ENCODE measurements around the gene EGFL6. TPM values are rescaled to one million over a fixed set of nuclear protein-coding genes. Genes with fewer than 3 reads are reported as not detected.
"Not testable (repeated sequence)": the region's sequence is repeated elsewhere in the genome, so short reads cannot be mapped to it uniquely, and the experiment has no call there.

The EGFL6 gene
- total and polyA plus RNA-seq, 5 experiments from 2014 or later: not detected

- peaks cover 3 to 10% (median 8%) of the 10 kb centered on the region in 4 donors for H3K4me1 Mint-ChIP-seq
- no peak overlapping the region for H3K4me3 Mint-ChIP-seq
- DNase-seq (no peak), ATAC-seq (no peak)
- H3K9me3 Mint-ChIP-seq: no peaks in the 10 kb centered on the region
- peak overlapping the region in 2 of 10 donors; percentile 35 to 58 for H3K27ac Mint-ChIP-seq
- H3K36me3 Mint-ChIP-seq: peaks cover 2 to 67% (median 5%) of the 10 kb centered on the region in 3 donors
- no peaks in the 10 kb centered on the region for H3K27me3 Mint-ChIP-seq
- POLR2A ChIA-PET: no interaction called here
Observed at GRCh38 chrX:13661735-13662288, 92.4 kb downstream of the EGFL6 start.

- peak overlapping the region in 2 of 10 donors; percentile 7 to 58 for H3K27ac Mint-ChIP-seq
- DNase-seq (no peak), ATAC-seq (no peak)
- peaks cover 2 to 61% (median 5%) of the 10 kb centered on the region in 3 donors for H3K36me3 Mint-ChIP-seq
- H3K27me3 Mint-ChIP-seq: no peaks in the 10 kb centered on the region
- no peaks in the 10 kb centered on the region for H3K9me3 Mint-ChIP-seq
- H3K4me1 Mint-ChIP-seq: peaks cover 3 to 10% (median 8%) of the 10 kb centered on the region in 4 donors
- H3K4me3 Mint-ChIP-seq: no peak overlapping the region
- POLR2A ChIA-PET: no interaction called here
Observed at GRCh38 chrX:13662355-13662791, 93.0 kb downstream of the EGFL6 start.

- H3K36me3 Mint-ChIP-seq: peaks cover 2 to 55% (median 5%) of the 10 kb centered on the region in 3 donors
- peaks cover 0 to 9% (median 1%) of the 10 kb centered on the region in 4 donors for H3K4me1 Mint-ChIP-seq
- no peaks in the 10 kb centered on the region for H3K9me3 Mint-ChIP-seq
- H3K27me3 Mint-ChIP-seq: no peaks in the 10 kb centered on the region
- no peak for DNase-seq
- peak overlapping the region in 1 of 10 donors; percentile 6 for H3K27ac Mint-ChIP-seq
- POLR2A ChIA-PET: no interaction called here
- no peak for ATAC-seq
- H3K4me3 Mint-ChIP-seq: no peak overlapping the region
Observed at GRCh38 chrX:13664020-13664419, 94.6 kb downstream of the EGFL6 start.

- Mint-ChIP-seq H3K27ac (peak overlapping the region in 3 of 10 donors; percentile 16 to 88 (median 19)), H3K4me3 (no peak overlapping the region), H3K36me3 (peaks cover 4 to 50% (median 6%) of the 10 kb centered on the region in 3 donors), H3K27me3 (no peaks in the 10 kb centered on the region), H3K9me3 (no peaks in the 10 kb centered on the region), H3K4me1 (peaks cover 0 to 11% (median 3%) of the 10 kb centered on the region in 4 donors)
- POLR2A ChIA-PET: no interaction called here
- DNase-seq: no peak
- no peak for ATAC-seq
Observed at GRCh38 chrX:13666836-13667235, 97.4 kb downstream of the EGFL6 start.

GRCh38 chrX:13667919-13668318 lies 98.5 kb downstream of the EGFL6 start:
- Mint-ChIP-seq H3K27me3 (no peaks in the 10 kb centered on the region), H3K36me3 (peaks cover 4 to 41% (median 6%) of the 10 kb centered on the region in 3 donors), H3K27ac (peak overlapping the region in 1 of 10 donors; percentile 4), H3K4me1 (peaks cover 0 to 11% (median 3%) of the 10 kb centered on the region in 4 donors), H3K4me3 (no peak overlapping the region), H3K9me3 (no peaks in the 10 kb centered on the region)
- POLR2A ChIA-PET: no interaction called here
- DNase-seq: no peak
- no peak for ATAC-seq

GRCh38 chrX:13669246-13669737 lies 99.9 kb downstream of the EGFL6 start:
- Mint-ChIP-seq H3K27me3 (no peaks in the 10 kb centered on the region), H3K9me3 (no peaks in the 10 kb centered on the region), H3K4me1 (peaks cover 0 to 11% (median 3%) of the 10 kb centered on the region in 4 donors), H3K36me3 (peaks cover 4 to 30% (median 6%) of the 10 kb centered on the region in 3 donors), H3K27ac (peak overlapping the region in 5 of 10 donors; percentile 49 to 83 (median 57)), H3K4me3 (peak overlapping the region in 3 of 10 donors; percentile 25 to 70 (median 39))
- peak; percentile 42 to 50 for ATAC-seq
- peak in 1 of 10 donors; percentile 2 for DNase-seq
- POLR2A ChIA-PET: interaction anchor here (0.5 to 1.2 kb wide), 2 partner anchors 20 to 52 kb away, joined by 3 read pairs; partner anchors contain the start of gene RAB9A

- POLR2A ChIA-PET: interaction anchor here (1.2 kb wide), 1 partner anchor 19 kb away, joined by 3 read pairs; the partner anchor contains the start of gene RAB9A
- Mint-ChIP-seq H3K36me3 (peaks cover 4 to 27% (median 6%) of the 10 kb centered on the region in 3 donors), H3K27ac (peak overlapping the region in 2 of 10 donors; percentile 81 to 83), H3K4me3 (peak overlapping the region in 1 of 10 donors; percentile 70), H3K4me1 (peaks cover 0 to 11% (median 3%) of the 10 kb centered on the region in 4 donors)
- not testable (repeated sequence) for H3K27me3 Mint-ChIP-seq, H3K9me3 Mint-ChIP-seq, DNase-seq, ATAC-seq
Observed at GRCh38 chrX:13669755-13670154, 100.4 kb downstream of the EGFL6 start.

- Mint-ChIP-seq H3K27ac (peak overlapping the region in 1 of 10 donors; percentile 29), H3K27me3 (no peaks in the 10 kb centered on the region), H3K36me3 (peaks cover 4 to 23% (median 6%) of the 10 kb centered on the region in 3 donors), H3K9me3 (no peaks in the 10 kb centered on the region), H3K4me1 (peaks cover 0 to 9% (median 3%) of the 10 kb centered on the region in 4 donors), H3K4me3 (no peak overlapping the region)
- DNase-seq: no peak
- no peak for ATAC-seq
- POLR2A ChIA-PET: interaction anchor here (1.2 kb wide), 1 partner anchor 19 kb away, joined by 3 read pairs; the partner anchor contains the start of gene RAB9A
Observed at GRCh38 chrX:13670197-13670596, 100.8 kb downstream of the EGFL6 start.

- H3K27me3 Mint-ChIP-seq: no peaks in the 10 kb centered on the region
- POLR2A ChIA-PET: no interaction called here
Observed at GRCh38 chrX:13673016-13673415, 103.6 kb downstream of the EGFL6 start.

GRCh38 chrX:13676885-13677284 lies 107.5 kb downstream of the EGFL6 start:
- no peak overlapping the region for H3K4me3 Mint-ChIP-seq
- no peak overlapping the region for H3K27ac Mint-ChIP-seq
- no peak for ATAC-seq
- H3K9me3 Mint-ChIP-seq: peaks cover 0 to 8% (median 0%) of the 10 kb centered on the region in 9 donors
- H3K36me3 Mint-ChIP-seq: peaks cover 0 to 13% (median 0%) of the 10 kb centered on the region in 3 donors
- POLR2A ChIA-PET: no interaction called here
- no peak for DNase-seq
- no peaks in the 10 kb centered on the region for H3K4me1 Mint-ChIP-seq
- H3K27me3 Mint-ChIP-seq: no peaks in the 10 kb centered on the region

More at GRCh38 chrX:13673016-13673415, 103.6 kb downstream of the EGFL6 start:
- Mint-ChIP-seq H3K27ac (no peak overlapping the region), H3K36me3 (peaks cover 4 to 22% (median 6%) of the 10 kb centered on the region in 3 donors), H3K4me3 (no peak overlapping the region), H3K9me3 (peaks cover 0 to 2% (median 0%) of the 10 kb centered on the region in 9 donors), H3K4me1 (peaks cover 0 to 9% (median 3%) of the 10 kb centered on the region in 4 donors)
- ATAC-seq (no peak), DNase-seq (no peak)

GRCh38 chrX:13679700-13680099 lies 110.3 kb downstream of the EGFL6 start:
- H3K9me3 Mint-ChIP-seq, ATAC-seq, H3K4me1 Mint-ChIP-seq, H3K27me3 Mint-ChIP-seq, POLR2A ChIA-PET, H3K4me3 Mint-ChIP-seq, H3K27ac Mint-ChIP-seq, H3K36me3 Mint-ChIP-seq, DNase-seq: not testable (repeated sequence)

- H3K4me1 Mint-ChIP-seq: peaks cover 0 to 9% (median 0%) of the 10 kb centered on the region in 4 donors
- H3K4me3 Mint-ChIP-seq: no peak overlapping the region
- POLR2A ChIA-PET: no interaction called here
- no peak overlapping the region for H3K27ac Mint-ChIP-seq
- H3K27me3 Mint-ChIP-seq: no peaks in the 10 kb centered on the region
- ATAC-seq (no peak), DNase-seq (no peak)
- H3K9me3 Mint-ChIP-seq: peaks cover 0 to 8% (median 0%) of the 10 kb centered on the region in 9 donors
- peaks cover 0 to 10% (median 0%) of the 10 kb centered on the region in 3 donors for H3K36me3 Mint-ChIP-seq
Observed at GRCh38 chrX:13681595-13681994, 112.2 kb downstream of the EGFL6 start.
